ENCODE data around the gene L3MBTL3.

L3MBTL3 gene

GRCh38 chr6:130138909-130139242 lies 120.5 kb downstream of the L3MBTL3 start:
- H3K9me3 ChIP-seq (ENCODE audit: insufficient read depth, low read length), result no peaks in the 10 kb centered on the region
- TF ChIP-seq CTCF (IDR thresholded peaks at IDR 0.05; ENCODE audit: insufficient read depth, low read length, poor library complexity, severe bottlenecking) (no peak), EZH2phosphoT487 (conservative IDR thresholded peaks at IDR 0.05; ENCODE audit: low read length) (no peak)
- H3K4me3 ChIP-seq (ENCODE audit: insufficient read depth, low read length, poor library complexity, severe bottlenecking), result no peak overlapping the region
- no peaks in the 10 kb centered on the region for H3K36me3 ChIP-seq (ENCODE audit: low read length)
- H3F3A ChIP-seq (ENCODE audit: insufficient read depth), result no peaks in the 10 kb centered on the region
- no peaks in the 10 kb centered on the region for H3K79me2 ChIP-seq (ENCODE audit: insufficient read depth, low read length)
- H3K4me2 ChIP-seq (ENCODE audit: low read depth, low read length, poor library complexity, severe bottlenecking), result no peak overlapping the region
- H3K9ac ChIP-seq (ENCODE audit: low read length), result no peak overlapping the region
- no peaks in the 10 kb centered on the region for H3K9me2 ChIP-seq (replicated peaks; ENCODE audit: insufficient read depth, low read length)
- no peak overlapping the region for H2AFZ ChIP-seq (ENCODE audit: low read depth, low read length, severe bottlenecking)
- no peaks in the 10 kb centered on the region for H3K27me3 ChIP-seq (ENCODE audit: low read length)
- no peak overlapping the region for H3K27ac ChIP-seq (ENCODE audit: low read depth, low read length)
- H4K20me1 ChIP-seq (ENCODE audit: low read depth, low read length), result no peaks in the 10 kb centered on the region

DNA sequence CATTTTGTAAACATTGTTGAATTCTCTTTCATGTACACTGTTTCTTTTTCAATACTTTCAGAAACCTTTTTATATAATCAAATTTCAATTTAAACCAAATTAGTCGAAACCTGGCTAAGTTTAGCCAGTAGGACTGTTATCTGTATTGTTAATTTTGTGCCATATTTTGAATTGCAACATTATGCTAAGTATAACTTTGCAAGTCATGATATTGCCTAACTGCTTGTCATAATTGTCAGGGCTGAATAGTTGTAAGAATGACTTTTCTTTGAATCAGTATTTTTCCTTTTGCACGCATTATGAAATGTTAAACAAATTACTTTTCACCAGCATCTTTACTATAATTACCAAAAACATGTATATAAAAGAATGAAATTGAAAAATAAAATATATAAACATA lies 121.7 kb downstream of the L3MBTL3 start:
- Histone ChIP-seq H2AFZ (ENCODE audit: low read depth, low read length, severe bottlenecking) (no peak overlapping the region), H3K36me3 (ENCODE audit: low read length) (no peaks in the 10 kb centered on the region), H3K27ac (ENCODE audit: low read depth, low read length) (no peak overlapping the region), H3K4me2 (ENCODE audit: low read depth, low read length, poor library complexity, severe bottlenecking) (no peak overlapping the region), H3K27me3 (ENCODE audit: low read length) (no peaks in the 10 kb centered on the region), H3K4me3 (ENCODE audit: insufficient read depth, low read length, poor library complexity, severe bottlenecking) (no peak overlapping the region), H3K9ac (ENCODE audit: low read length) (no peak overlapping the region), H3K79me2 (ENCODE audit: insufficient read depth, low read length) (no peaks in the 10 kb centered on the region), H3F3A (ENCODE audit: insufficient read depth) (no peaks in the 10 kb centered on the region), H3K9me3 (ENCODE audit: insufficient read depth, low read length) (no peaks in the 10 kb centered on the region), H3K9me2 (replicated peaks; ENCODE audit: insufficient read depth, low read length) (no peaks in the 10 kb centered on the region), H4K20me1 (ENCODE audit: low read depth, low read length) (no peaks in the 10 kb centered on the region)
- no peak for TF ChIP-seq EZH2phosphoT487 (conservative IDR thresholded peaks at IDR 0.05; ENCODE audit: low read length)
- TF ChIP-seq CTCF (IDR thresholded peaks at IDR 0.05; ENCODE audit: insufficient read depth, low read length, poor library complexity, severe bottlenecking), result no peak

DNA sequence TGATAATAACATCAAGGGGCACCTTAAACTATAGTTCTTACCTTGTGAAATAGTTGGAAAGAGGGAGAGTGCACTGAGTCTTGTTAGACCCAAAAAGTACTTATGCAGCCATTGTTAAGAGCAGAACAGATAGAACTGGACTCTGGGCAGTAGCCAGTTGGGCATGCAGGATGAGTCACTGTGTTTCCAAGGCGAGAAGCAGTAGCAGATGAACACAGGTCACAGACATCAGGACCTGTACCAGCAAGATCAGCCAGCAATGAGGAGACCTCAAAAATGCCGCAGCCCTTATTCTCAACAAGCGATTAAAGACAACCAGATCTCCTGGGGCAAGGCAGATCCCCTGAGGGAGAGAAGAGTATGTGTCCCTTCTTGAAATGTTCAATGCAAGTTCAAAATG lies 125.3 kb downstream of the L3MBTL3 start:
- H3K27ac ChIP-seq (ENCODE audit: low read depth, low read length), result no peak overlapping the region
- H3K79me2 ChIP-seq (ENCODE audit: insufficient read depth, low read length), result no peaks in the 10 kb centered on the region
- H3K9me2 ChIP-seq (replicated peaks; ENCODE audit: insufficient read depth, low read length), result no peaks in the 10 kb centered on the region
- TF ChIP-seq EZH2phosphoT487 (conservative IDR thresholded peaks at IDR 0.05; ENCODE audit: low read length) (no peak), CTCF (IDR thresholded peaks at IDR 0.05; ENCODE audit: insufficient read depth, low read length, poor library complexity, severe bottlenecking) (no peak)
- no peak overlapping the region for H2AFZ ChIP-seq (ENCODE audit: low read depth, low read length, severe bottlenecking)
- H3K4me2 ChIP-seq (ENCODE audit: low read depth, low read length, poor library complexity, severe bottlenecking), result no peak overlapping the region
- H3K9ac ChIP-seq (ENCODE audit: low read length), result no peak overlapping the region
- H3F3A ChIP-seq (ENCODE audit: insufficient read depth), result no peaks in the 10 kb centered on the region
- no peaks in the 10 kb centered on the region for H3K36me3 ChIP-seq (ENCODE audit: low read length)
- no peaks in the 10 kb centered on the region for H4K20me1 ChIP-seq (ENCODE audit: low read depth, low read length)
- H3K4me3 ChIP-seq (ENCODE audit: insufficient read depth, low read length, poor library complexity, severe bottlenecking), result no peak overlapping the region
- no peaks in the 10 kb centered on the region for H3K27me3 ChIP-seq (ENCODE audit: low read length)
- no peaks in the 10 kb centered on the region for H3K9me3 ChIP-seq (ENCODE audit: insufficient read depth, low read length)

DNA sequence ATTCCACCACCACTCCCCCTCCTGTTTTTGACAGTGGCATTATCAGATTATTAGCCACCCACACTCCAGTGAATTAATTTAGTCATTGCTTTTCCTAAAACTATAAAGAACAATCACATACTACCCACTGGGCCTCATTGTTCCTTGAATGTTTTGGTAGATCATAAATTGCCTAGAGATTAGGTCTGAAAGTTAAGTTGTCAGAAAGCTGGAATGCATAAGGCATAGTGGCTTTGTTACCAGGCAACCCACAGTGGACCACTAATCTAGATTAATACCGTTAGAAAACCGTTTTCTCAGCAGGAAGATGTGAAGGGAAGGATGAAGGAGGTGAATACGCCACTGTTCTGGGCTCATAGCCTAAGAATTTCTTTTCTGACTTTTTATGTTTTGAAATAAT lies 128.7 kb downstream of the L3MBTL3 start:
- H3K9ac ChIP-seq (ENCODE audit: low read length), result no peak overlapping the region
- no peaks in the 10 kb centered on the region for H3K9me3 ChIP-seq (ENCODE audit: insufficient read depth, low read length)
- no peak overlapping the region for H3K4me2 ChIP-seq (ENCODE audit: low read depth, low read length, poor library complexity, severe bottlenecking)
- H3F3A ChIP-seq (ENCODE audit: insufficient read depth), result no peaks in the 10 kb centered on the region
- no peaks in the 10 kb centered on the region for H3K27me3 ChIP-seq (ENCODE audit: low read length)
- no peaks in the 10 kb centered on the region for H3K9me2 ChIP-seq (replicated peaks; ENCODE audit: insufficient read depth, low read length)
- no peaks in the 10 kb centered on the region for H3K79me2 ChIP-seq (ENCODE audit: insufficient read depth, low read length)
- H4K20me1 ChIP-seq (ENCODE audit: low read depth, low read length), result no peaks in the 10 kb centered on the region
- H3K36me3 ChIP-seq (ENCODE audit: low read length), result no peaks in the 10 kb centered on the region
- TF ChIP-seq CTCF (IDR thresholded peaks at IDR 0.05; ENCODE audit: insufficient read depth, low read length, poor library complexity, severe bottlenecking) (no peak), EZH2phosphoT487 (conservative IDR thresholded peaks at IDR 0.05; ENCODE audit: low read length) (no peak)
- H3K4me3 ChIP-seq (ENCODE audit: insufficient read depth, low read length, poor library complexity, severe bottlenecking), result no peak overlapping the region
- H2AFZ ChIP-seq (ENCODE audit: low read depth, low read length, severe bottlenecking), result no peak overlapping the region
- H3K27ac ChIP-seq (ENCODE audit: low read depth, low read length), result no peak overlapping the region

All from SU-DHL-6 (cell line).